DND-41 (cell line): ENCODE data around the gene CALM1.

Source experiments
- EZH2 ChIP-seq: IDR thresholded peaks from 3 replicates; pipeline ENCODE4 v1.6.1; 2012; ENCODE audit warnings: borderline replicate concordance, low read depth, mild to moderate bottlenecking, moderate library complexity, low read length, inconsistent platforms; ENCODE audit not compliant: severe bottlenecking
- TF ChIP-seq, protein P1 (sequence below): IDR thresholded peaks from 2 replicates; pipeline ENCODE4 v1.5.1; 2012; ENCODE audit warnings: borderline replicate concordance, low read length, moderate library complexity, mild to moderate bottlenecking; ENCODE audit not compliant: poor library complexity, severe bottlenecking; ENCODE audit errors: extremely low read depth

DNA sequence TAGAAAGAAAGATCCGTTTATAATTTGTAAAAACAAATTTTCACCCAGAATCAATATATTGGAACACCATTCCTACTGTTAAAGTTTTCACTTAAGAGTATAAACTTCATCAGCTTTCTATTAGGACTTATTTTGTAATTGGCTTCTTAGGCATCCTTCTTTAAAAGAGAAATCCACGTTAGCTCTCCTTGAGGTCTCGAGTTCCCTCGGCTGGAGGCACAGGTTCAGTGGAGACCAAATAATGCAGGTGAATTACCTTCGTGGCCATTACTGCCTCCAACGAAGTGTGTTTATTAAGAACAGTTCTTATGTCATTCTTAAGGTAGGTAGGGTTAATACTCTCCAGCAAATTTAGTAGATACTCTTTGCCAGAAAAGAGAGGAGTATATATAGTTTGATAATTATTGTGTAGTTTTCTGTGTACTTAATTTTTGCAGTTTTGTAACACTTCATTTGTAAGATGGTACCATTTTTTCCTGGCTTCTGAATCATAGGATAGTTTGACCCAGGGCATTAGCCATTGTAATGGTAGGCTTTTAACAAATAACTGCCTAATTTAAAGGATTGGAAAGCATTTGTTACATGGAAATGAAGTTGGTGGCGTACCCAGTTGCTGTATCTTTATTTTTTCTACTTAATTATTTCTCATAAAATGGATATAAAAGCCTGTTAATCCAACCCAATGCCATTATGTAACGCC, 2.2 kb downstream of the CALM1 start:
- TF ChIP-seq, protein P1, sequence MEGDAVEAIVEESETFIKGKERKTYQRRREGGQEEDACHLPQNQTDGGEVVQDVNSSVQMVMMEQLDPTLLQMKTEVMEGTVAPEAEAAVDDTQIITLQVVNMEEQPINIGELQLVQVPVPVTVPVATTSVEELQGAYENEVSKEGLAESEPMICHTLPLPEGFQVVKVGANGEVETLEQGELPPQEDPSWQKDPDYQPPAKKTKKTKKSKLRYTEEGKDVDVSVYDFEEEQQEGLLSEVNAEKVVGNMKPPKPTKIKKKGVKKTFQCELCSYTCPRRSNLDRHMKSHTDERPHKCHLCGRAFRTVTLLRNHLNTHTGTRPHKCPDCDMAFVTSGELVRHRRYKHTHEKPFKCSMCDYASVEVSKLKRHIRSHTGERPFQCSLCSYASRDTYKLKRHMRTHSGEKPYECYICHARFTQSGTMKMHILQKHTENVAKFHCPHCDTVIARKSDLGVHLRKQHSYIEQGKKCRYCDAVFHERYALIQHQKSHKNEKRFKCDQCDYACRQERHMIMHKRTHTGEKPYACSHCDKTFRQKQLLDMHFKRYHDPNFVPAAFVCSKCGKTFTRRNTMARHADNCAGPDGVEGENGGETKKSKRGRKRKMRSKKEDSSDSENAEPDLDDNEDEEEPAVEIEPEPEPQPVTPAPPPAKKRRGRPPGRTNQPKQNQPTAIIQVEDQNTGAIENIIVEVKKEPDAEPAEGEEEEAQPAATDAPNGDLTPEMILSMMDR, result no peak
- no peak for TF ChIP-seq EZH2
